DND-41 (cell line): ENCODE data around the gene POU2AF3.

Source experiments
- ATAC-seq: fragments of 200-7000 bp; cut with Tn5 transposase; 3 replicates; pipeline ENCODE4 v1.9.1; 2021; ENCODE audit warnings: low read depth; ENCODE audit not compliant: insufficient read depth
- DNase-seq: peaks from one replicate; pipeline ENCODE4 v3.0.0-alpha.2; 2020
- H2AFZ ChIP-seq: 2 replicates; pipeline ENCODE4 v1.6.0; 2012; ENCODE audit warnings: low read depth, low read length
- H3K27ac ChIP-seq: 2 replicates; pipeline ENCODE4 v1.5.1; 2012; ENCODE audit warnings: low read length, inconsistent platforms
- H3K27me3 ChIP-seq: fragments of 200-600 bp; sonication (generic); 2 replicates; pipeline ENCODE4 v1.6.0; 2012; ENCODE audit warnings: low read length, mild to moderate bottlenecking, inconsistent platforms; ENCODE audit not compliant: insufficient read depth, poor library complexity
- H3K36me3 ChIP-seq: 2 replicates; pipeline ENCODE4 v1.5.1; 2012; ENCODE audit warnings: low read length, inconsistent platforms; ENCODE audit not compliant: insufficient read depth
- H3K4me1 ChIP-seq: 2 replicates; pipeline ENCODE4 v1.5.1; 2012; ENCODE audit warnings: mild to moderate bottlenecking, low read length; ENCODE audit not compliant: insufficient read depth
- H3K4me2 ChIP-seq: 2 replicates; pipeline ENCODE4 v1.6.0; 2012; ENCODE audit warnings: mild to moderate bottlenecking, moderate library complexity, low read length, inconsistent platforms; ENCODE audit not compliant: insufficient read depth
- H3K4me3 ChIP-seq, 2 experiments: fragments of 200-600 bp in 1 of 2; shearing (Covaris generic) in 1 of 2; 2 replicates each; pipeline ENCODE4 v1.5.1; 2012 to 2016; ENCODE audit warnings: inconsistent platforms in 2 of 2, low read length in 2 of 2, mild to moderate bottlenecking in 2 of 2, low read depth in 1 of 2, moderate library complexity in 1 of 2
- H3K79me2 ChIP-seq: 2 replicates; pipeline ENCODE4 v1.6.0; 2012; ENCODE audit warnings: low read length, inconsistent platforms; ENCODE audit not compliant: insufficient read depth
- H3K9ac ChIP-seq: 2 replicates; pipeline ENCODE4 v1.6.0; 2012; ENCODE audit warnings: low read depth, mild to moderate bottlenecking, inconsistent platforms, low read length, moderate library complexity
- H3K9me3 ChIP-seq: 2 replicates; pipeline ENCODE4 v1.5.1; 2012; ENCODE audit warnings: low read length, moderate library complexity, mild to moderate bottlenecking, inconsistent platforms; ENCODE audit not compliant: insufficient read depth, severe bottlenecking
- H4K20me1 ChIP-seq: 2 replicates; pipeline ENCODE4 v1.6.0; 2012; ENCODE audit warnings: low read length; ENCODE audit not compliant: insufficient read depth
- EZH2 ChIP-seq: IDR thresholded peaks from 3 replicates; pipeline ENCODE4 v1.6.1; 2012; ENCODE audit warnings: borderline replicate concordance, low read depth, mild to moderate bottlenecking, moderate library complexity, low read length, inconsistent platforms; ENCODE audit not compliant: severe bottlenecking
- TF ChIP-seq, protein P1 (sequence below): IDR thresholded peaks from 2 replicates; pipeline ENCODE4 v1.5.1; 2012; ENCODE audit warnings: borderline replicate concordance, low read length, moderate library complexity, mild to moderate bottlenecking; ENCODE audit not compliant: poor library complexity, severe bottlenecking; ENCODE audit errors: extremely low read depth

Gene POU2AF3

DNA sequence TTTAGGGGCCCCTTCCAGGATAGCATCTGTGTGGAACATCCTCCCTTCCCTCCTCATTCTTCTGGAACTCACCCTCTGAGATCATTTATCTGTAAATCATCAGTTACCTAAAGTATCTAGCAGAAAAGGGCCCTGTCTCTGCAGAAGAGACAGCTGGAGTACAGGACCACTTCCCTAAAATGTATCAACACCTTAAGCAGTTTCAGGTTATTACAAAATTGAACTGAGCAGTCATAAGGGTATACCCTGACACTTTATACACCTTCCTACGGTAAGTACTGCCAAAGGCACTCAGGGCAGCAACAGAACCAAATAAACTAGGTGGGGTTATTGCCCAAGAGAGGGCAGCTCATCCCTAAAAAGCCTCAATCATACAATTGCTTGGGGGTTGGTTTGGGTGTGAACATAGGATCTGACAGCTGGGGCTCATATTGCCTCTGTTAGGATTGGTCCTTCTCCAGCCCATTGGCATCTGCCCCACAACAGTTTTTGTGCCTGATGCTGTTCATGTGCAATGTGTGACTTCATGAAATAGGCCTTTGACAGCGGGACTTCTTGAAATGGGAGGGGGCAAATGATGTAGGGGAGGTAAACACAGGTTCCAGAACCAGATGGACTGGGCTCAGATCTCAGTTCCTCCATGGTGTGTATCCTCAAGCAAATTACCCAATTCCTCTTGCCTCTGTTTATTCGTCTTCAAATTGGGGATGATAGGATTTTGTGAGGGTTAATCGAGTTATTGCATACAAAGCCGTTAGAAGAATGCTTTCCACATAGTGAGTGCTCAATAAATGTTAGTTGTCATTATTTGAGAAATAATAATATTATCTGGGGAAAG, 2.9 kb downstream of the POU2AF3 start:
- TF ChIP-seq EZH2: no peak
- TF ChIP-seq, protein P1, sequence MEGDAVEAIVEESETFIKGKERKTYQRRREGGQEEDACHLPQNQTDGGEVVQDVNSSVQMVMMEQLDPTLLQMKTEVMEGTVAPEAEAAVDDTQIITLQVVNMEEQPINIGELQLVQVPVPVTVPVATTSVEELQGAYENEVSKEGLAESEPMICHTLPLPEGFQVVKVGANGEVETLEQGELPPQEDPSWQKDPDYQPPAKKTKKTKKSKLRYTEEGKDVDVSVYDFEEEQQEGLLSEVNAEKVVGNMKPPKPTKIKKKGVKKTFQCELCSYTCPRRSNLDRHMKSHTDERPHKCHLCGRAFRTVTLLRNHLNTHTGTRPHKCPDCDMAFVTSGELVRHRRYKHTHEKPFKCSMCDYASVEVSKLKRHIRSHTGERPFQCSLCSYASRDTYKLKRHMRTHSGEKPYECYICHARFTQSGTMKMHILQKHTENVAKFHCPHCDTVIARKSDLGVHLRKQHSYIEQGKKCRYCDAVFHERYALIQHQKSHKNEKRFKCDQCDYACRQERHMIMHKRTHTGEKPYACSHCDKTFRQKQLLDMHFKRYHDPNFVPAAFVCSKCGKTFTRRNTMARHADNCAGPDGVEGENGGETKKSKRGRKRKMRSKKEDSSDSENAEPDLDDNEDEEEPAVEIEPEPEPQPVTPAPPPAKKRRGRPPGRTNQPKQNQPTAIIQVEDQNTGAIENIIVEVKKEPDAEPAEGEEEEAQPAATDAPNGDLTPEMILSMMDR: no peak
- no peaks in the 10 kb centered on the region for H3K4me1 ChIP-seq
- no peaks in the 10 kb centered on the region for H3K36me3 ChIP-seq
- H3K27ac ChIP-seq: no peak overlapping the region
- H3K4me2 ChIP-seq: no peak overlapping the region
- H3K27me3 ChIP-seq: peaks cover 14% of the 10 kb centered on the region
- H2AFZ ChIP-seq: no peak overlapping the region
- DNase-seq: no peak
- no peaks in the 10 kb centered on the region for H3K79me2 ChIP-seq
- no peaks in the 10 kb centered on the region for H3K9me3 ChIP-seq
- H3K4me3 ChIP-seq: no peak overlapping the region
- no peak overlapping the region for H3K9ac ChIP-seq
- H4K20me1 ChIP-seq: no peaks in the 10 kb centered on the region
- ATAC-seq: no peak

DNA sequence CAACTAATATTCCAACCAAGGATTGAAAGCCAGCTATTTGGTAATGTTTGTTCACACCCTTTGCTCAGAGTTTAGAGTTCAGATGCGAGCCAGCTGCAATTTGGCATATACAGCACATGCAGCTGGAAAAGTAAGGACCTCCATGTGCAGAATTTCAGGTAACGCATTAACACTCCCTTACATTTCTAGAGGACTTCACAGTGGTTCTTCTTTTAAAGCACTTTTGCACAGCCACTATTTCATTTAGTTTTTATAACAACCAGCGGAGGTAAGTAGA, 3.4 kb downstream of the POU2AF3 start:
- no peaks in the 10 kb centered on the region for H4K20me1 ChIP-seq
- H2AFZ ChIP-seq: no peak overlapping the region
- no peak overlapping the region for H3K4me2 ChIP-seq
- no peak overlapping the region for H3K4me3 ChIP-seq
- no peaks in the 10 kb centered on the region for H3K9me3 ChIP-seq
- no peak overlapping the region for H3K27ac ChIP-seq
- no peak for ATAC-seq
- TF ChIP-seq EZH2: no peak
- H3K36me3 ChIP-seq: no peaks in the 10 kb centered on the region
- no peaks in the 10 kb centered on the region for H3K4me1 ChIP-seq
- peaks cover 14% of the 10 kb centered on the region for H3K27me3 ChIP-seq
- no peak for DNase-seq
- H3K9ac ChIP-seq: no peak overlapping the region
- H3K79me2 ChIP-seq: no peaks in the 10 kb centered on the region

DNA sequence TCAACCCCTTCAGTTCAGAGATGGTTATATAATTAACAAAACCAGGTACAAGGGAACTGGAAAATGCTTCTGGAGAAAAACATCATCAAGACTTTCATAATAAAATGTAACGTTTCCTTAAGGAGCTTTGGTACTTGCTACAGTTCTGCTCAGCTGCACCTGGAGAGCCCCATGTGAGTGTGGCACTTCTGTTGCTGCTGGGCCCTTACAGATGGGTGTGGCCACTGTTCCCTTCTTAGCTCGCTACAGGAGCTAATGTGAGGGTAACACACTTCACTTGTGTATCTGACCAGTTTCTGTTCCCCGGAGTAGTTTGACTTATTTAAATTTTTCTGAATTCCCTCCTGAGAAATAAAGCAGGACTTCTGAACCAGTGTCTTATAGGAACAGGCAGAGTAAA, 4.0 kb downstream of the POU2AF3 start:
- Histone ChIP-seq H3K4me2 (no peak overlapping the region), H3K9me3 (no peaks in the 10 kb centered on the region), H3K27ac (no peak overlapping the region), H4K20me1 (no peaks in the 10 kb centered on the region), H3K9ac (no peak overlapping the region), H2AFZ (no peak overlapping the region), H3K36me3 (no peaks in the 10 kb centered on the region), H3K79me2 (no peaks in the 10 kb centered on the region), H3K4me3 (no peak overlapping the region), H3K4me1 (no peaks in the 10 kb centered on the region), H3K27me3 (peaks cover 14% of the 10 kb centered on the region)
- DNase-seq (no peak), ATAC-seq (no peak)
- no peak for TF ChIP-seq EZH2
- TF ChIP-seq, protein P1: no peak

DNA sequence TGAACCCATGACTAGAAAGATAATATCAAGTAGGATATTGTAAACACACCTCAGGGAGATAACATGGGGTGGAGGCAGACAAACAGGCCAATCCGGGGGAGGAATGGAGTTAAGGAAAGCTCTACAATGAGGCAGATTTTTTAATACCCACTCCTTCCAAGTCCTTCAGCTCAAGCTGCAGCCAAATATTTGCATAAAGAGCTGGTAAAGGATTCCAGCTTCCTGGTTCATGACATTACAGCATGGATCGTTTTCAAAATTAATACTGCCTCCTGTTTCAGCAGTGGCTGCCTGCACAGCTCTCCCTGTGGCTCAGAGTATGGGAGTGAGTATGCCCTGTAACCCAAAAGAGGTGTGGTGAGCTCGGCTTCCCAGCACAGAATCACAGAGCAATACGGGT, 5.1 kb downstream of the POU2AF3 start:
- no peak overlapping the region for H3K4me2 ChIP-seq
- no peak overlapping the region for H3K9ac ChIP-seq
- ATAC-seq (no peak), DNase-seq (no peak)
- no peak overlapping the region for H3K27ac ChIP-seq
- H3K4me1 ChIP-seq: no peaks in the 10 kb centered on the region
- no peaks in the 10 kb centered on the region for H3K9me3 ChIP-seq
- H3K4me3 ChIP-seq: no peak overlapping the region
- peaks cover 17% of the 10 kb centered on the region for H3K27me3 ChIP-seq
- TF ChIP-seq, protein P1: no peak
- no peak for TF ChIP-seq EZH2
- H4K20me1 ChIP-seq: no peaks in the 10 kb centered on the region
- H2AFZ ChIP-seq: no peak overlapping the region
- no peaks in the 10 kb centered on the region for H3K79me2 ChIP-seq
- H3K36me3 ChIP-seq: no peaks in the 10 kb centered on the region
